GM12801 (cell line): Measurements from ENCODE around the gene CCDC154.

Source experiments
- TF ChIP-seq, protein P1 (sequence below): IDR thresholded peaks from one replicate; pipeline ENCODE4 v1.5.1; 2011; ENCODE audit warnings: control low read depth; ENCODE audit not compliant: insufficient read length; ENCODE audit errors: extremely low read depth

The CCDC154 gene

DNA sequence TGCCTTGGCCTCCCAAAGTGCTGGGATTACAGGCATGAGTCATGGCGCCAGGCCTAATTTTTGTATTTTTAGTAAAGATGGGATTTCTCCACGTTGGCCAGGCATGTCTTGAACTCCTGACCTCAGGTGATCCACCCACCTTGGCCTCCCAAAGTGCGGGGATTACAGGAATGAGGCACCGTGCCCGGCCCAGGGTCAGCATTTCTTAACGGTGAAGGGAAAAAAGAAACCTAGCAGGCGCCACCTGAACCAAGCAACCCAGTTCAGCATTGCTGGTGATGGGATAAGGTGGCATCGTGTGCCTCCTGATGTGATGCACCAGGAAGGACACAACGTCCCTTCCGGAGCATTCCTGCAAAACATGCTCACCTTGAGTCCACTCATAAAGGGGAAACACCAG is 32.7 kb upstream of the CCDC154 start:
- TF ChIP-seq, protein P1, sequence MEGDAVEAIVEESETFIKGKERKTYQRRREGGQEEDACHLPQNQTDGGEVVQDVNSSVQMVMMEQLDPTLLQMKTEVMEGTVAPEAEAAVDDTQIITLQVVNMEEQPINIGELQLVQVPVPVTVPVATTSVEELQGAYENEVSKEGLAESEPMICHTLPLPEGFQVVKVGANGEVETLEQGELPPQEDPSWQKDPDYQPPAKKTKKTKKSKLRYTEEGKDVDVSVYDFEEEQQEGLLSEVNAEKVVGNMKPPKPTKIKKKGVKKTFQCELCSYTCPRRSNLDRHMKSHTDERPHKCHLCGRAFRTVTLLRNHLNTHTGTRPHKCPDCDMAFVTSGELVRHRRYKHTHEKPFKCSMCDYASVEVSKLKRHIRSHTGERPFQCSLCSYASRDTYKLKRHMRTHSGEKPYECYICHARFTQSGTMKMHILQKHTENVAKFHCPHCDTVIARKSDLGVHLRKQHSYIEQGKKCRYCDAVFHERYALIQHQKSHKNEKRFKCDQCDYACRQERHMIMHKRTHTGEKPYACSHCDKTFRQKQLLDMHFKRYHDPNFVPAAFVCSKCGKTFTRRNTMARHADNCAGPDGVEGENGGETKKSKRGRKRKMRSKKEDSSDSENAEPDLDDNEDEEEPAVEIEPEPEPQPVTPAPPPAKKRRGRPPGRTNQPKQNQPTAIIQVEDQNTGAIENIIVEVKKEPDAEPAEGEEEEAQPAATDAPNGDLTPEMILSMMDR = no peak

DNA sequence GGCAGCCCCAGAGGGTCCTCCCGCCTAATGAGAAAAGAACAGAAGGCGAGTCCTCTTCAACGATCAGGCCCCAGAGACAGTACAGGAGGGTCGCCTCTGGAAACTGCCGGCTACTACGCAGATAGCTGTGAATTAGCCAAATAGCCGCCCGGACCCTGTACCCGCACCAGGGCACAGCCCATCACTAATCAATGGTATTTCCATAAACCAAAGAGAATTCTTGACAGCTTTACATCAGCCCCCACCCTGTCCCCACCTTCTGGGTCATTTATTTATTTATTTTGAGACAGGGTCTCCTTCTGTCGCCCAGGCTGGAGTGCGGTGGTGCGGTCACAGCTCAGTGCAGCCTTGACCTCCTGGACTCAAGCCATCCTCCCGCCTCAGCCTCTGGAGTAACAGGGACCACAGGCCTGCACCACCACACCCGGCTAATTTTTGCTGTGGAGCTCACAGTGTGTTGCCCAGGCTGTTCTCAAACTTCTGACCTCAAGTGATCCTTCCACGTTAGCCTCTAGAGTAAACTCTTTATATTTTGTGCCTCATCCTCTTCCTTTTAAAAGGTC is 31.3 kb upstream of the CCDC154 start:
- TF ChIP-seq, protein P1 = no peak

DNA sequence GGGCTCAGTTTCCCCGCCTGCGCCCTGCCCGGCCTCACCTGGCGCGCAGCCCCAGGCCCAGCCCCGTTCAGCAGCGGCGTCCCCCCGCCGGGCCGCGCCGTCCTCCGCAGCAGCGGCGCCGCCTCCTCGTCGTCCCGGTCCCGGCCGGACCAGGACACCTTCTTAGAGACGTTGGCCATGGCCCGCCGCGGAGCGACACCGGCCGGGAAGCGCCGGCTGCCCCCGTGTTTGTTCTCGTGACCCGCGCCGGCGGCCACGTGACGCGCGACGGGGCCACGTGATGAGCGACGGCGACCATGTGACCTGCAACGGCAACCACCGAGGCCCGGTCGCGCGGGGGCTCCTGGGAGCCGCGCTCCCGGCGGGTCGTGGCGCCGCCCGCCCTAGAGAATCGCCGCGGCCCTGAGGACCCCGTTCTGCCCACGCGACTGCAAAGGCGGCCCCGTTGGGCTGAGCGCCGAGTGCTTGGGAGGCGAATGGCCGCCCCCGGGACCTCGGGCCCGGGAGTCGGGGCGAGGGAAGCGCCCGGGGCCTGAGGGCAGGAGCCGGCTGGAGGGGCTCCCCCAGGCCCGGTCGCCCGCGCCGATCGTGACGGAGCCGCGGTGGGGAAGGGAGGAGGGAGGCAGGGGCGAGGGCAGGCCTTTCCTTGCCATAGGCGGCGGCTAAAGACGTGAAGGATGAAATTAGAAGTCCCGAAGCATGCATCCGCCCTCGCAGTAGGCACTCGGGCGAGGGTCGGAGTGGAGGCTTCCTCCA is 30.6 kb upstream of the CCDC154 start, which contains the start of gene CLCN7:
Gene CLCN7 (minus strand): TSS at position 233 of the 756 bp plus-strand sequence. CDS start 54 bp downstream, at position 179.
- TF ChIP-seq, protein P1 = no peak

DNA sequence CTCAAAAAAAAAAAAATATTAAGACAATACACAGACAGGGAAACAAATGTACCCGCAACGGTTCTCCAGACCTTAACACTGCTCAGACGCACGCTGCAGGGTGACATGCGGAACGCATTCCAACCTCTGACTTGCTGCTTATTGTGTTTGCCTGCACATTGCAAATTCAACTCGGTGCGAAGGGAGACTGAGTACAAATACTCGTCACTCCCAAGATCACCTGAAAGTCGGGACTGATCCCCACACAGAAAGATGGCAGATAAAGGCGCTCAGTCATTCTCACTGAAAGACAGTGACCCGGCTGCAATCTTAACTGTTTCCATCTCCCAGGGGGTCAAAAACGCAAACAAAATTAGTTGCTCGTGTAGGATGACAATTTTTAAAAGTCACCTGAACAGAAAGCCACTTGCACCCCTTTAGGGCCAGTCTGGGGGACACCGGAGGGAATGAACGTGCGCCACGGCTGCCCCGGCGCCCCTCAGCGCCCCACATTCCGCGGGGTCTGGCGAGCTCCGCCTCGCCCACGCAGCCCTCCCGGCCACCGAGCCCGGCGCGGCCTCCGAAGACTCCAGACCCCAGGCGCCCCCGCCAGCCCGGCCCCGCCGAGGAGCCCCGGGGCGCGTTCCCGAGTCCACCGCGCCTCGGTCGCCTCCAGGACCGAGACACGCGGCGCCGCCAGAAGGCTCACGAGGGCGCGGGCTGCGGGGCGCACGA is 29.9 kb upstream of the CCDC154 start:
- TF ChIP-seq, protein P1 = no peak

DNA sequence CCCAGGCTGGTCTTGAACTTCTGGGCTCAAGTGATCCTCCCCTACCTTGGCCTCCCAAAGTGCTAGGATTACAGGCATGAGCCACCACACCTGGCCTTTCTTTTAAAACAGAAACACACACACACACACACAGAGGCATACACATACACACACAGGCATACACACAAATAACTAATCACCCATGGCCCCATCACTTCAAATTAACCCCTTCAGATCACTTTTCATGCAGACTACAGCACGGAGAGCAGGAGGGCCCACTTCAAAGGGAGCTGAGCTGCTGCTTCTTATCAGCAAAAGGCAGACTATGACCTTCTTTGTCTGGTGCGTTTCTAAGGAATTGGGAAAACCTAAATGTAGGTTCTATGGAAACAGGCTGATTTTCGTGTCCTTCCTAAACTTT is 28.6 kb upstream of the CCDC154 start:
- TF ChIP-seq, protein P1 = no peak

DNA sequence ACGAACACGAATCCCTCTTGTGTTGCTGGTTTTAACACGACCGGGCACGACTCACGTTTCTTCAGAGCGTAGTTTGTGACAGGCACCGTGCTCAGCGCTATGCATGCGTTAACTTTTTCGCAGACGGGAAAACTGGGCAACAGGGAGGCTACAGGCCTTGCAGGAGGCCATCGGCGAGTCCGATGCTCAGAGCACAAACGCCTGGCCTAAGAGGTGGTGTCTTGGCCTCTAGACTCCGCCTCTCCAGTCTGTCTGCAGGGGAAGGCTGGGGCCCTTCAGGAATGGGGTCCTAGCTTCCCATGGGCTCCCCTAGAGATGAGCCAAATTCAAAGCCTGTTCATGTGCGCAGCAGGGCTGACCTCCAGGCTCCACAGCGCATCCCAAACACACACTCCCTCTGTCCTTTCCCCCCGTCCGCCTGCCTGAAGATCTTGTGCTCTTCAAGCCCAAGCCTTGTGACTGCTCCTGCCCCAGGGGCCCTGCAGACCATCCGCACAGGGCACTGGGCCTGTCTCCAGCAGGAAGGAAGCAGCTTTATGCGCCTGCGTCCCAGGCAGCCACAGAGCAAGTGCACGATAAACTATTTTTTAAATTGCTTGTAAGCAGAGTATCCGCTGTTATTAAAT is 27.3 kb upstream of the CCDC154 start:
- TF ChIP-seq, protein P1 = no peak
